HEK293 (cell line): ENCODE data around the gene LRIT1.

Experiments used
- CTCF ChIP-seq: fragments of 450-650 bp; formaldehyde crosslinking; IDR thresholded peaks from 2 replicates; pipeline ENCODE4 v1.5.1; 2016; ENCODE audit warnings: missing biosample characterization, missing genetic modification characterization
- ZBTB11 ChIP-seq: fragments of 450-650 bp; formaldehyde crosslinking; conservative IDR thresholded peaks from 2 replicates; pipeline ENCODE4 v1.5.1; 2016; ENCODE audit warnings: low read depth, missing biosample characterization, missing genetic modification characterization
- ZBTB21 ChIP-seq: fragments of 450-650 bp; formaldehyde crosslinking; IDR thresholded peaks from 2 replicates; pipeline ENCODE4 v1.5.1; 2017; ENCODE audit warnings: missing biosample characterization, missing genetic modification characterization
- ZNF155 ChIP-seq: fragments of 450-650 bp; formaldehyde crosslinking; IDR thresholded peaks from 2 replicates; pipeline ENCODE4 v1.5.1; 2016; ENCODE audit warnings: missing biosample characterization, missing genetic modification characterization
- ZNF175 ChIP-seq: fragments of 450-650 bp; formaldehyde crosslinking; IDR thresholded peaks from 2 replicates; pipeline ENCODE4 v1.5.1; 2016; ENCODE audit warnings: missing biosample characterization, missing genetic modification characterization

GRCh38 chr10:84270708-84271107 is 29.4 kb upstream of the LRIT1 start:
- no peak for TF ChIP-seq ZBTB11
- TF ChIP-seq CTCF (tag by site-specific recombination), result no peak
- no peak for TF ChIP-seq ZBTB21 (tag by site-specific recombination)
- no peak for TF ChIP-seq ZNF175 (tag by site-specific recombination)
- no peak for TF ChIP-seq ZNF155 (tag by site-specific recombination)
